Heart left ventricle (tissue), 16 donors: ENCODE measurements around the gene CFAP299. TPM values are rescaled to one million over a fixed set of nuclear protein-coding genes. Genes with fewer than 3 reads are reported as not detected.

Source experiments
- ATAC-seq, 4 donors: fragments of 200-7000 bp; cut with Tn5 transposase; one replicate each; pipeline ENCODE4 v1.9.1; 2020 to 2022; ENCODE audit warnings: moderate library complexity in 4 of 4, mild to moderate bottlenecking in 3 of 4, moderate number of reproducible peaks in 1 of 4
- DNase-seq, 5 donors: peaks; one replicate each; pipeline ENCODE4 v3.0.0-alpha.2; 2020
- H3K27ac ChIP-seq, 12 donors: fragments of 200-600 bp; sonication (generic) in 4 of 12; one replicate each; pipeline versions ENCODE4 v1.5.0 to v1.8.0; 2016 to 2022; ENCODE audit warnings: mild to moderate bottlenecking in 2 of 12
- H3K27me3 ChIP-seq, 9 donors: fragments of 200-600 bp; sonication (generic) in 2 of 9; one replicate each; pipeline versions ENCODE4 v1.5.1 to v1.8.0; 2016 to 2022; ENCODE audit warnings: mild to moderate bottlenecking in 3 of 9
- H3K36me3 ChIP-seq, 9 donors: fragments of 200-600 bp; sonication (generic) in 2 of 9; one replicate each; pipeline versions ENCODE4 v1.5.0 to v1.8.0; 2018 to 2022; ENCODE audit warnings: mild to moderate bottlenecking in 2 of 9
- H3K4me1 ChIP-seq, 12 donors: fragments of 200-600 bp; sonication (generic) in 4 of 12; one replicate each; pipeline versions ENCODE4 v1.5.0 to v1.8.0; 2016 to 2022; ENCODE audit warnings: mild to moderate bottlenecking in 3 of 12
- H3K4me3 ChIP-seq, 12 donors: fragments of 200-600 bp; sonication (generic) in 4 of 12; one replicate each; pipeline versions ENCODE4 v1.5.0 to v1.8.0; 2017 to 2022; ENCODE audit warnings: mild to moderate bottlenecking in 9 of 12, moderate library complexity in 4 of 12
- H3K9me3 ChIP-seq, 12 donors: fragments of 200-600 bp; sonication (generic) in 4 of 12; one replicate each; pipeline versions ENCODE4 v1.5.0 to v1.8.0; 2016 to 2022; ENCODE audit warnings: mild to moderate bottlenecking in 1 of 12
- POLR2A ChIP-seq, 2 donors: fragments of 450-650 bp; IDR thresholded peaks; one replicate each; pipeline ENCODE4 v1.6.1; 2017; ENCODE audit warnings: antibody characterized with exemption in 2 of 2, mild to moderate bottlenecking in 2 of 2, moderate library complexity in 2 of 2
- WGBS, 4 donors: extraction: QIAGEN DNeasy Blood & Tissue Kit in 2 of 4; methylation state at CpG; one replicate each; pipeline versions ENCODE4 v1.1.5 to v1.1.7; 2013 to 2018; 5-methylcytosine and 5-hydroxymethylcytosine counted together
- intact Hi-C, 10 donors: fragments of 100-400 bp; cut with DNase I; formaldehyde crosslinking; loops; one replicate each; pipeline versions ENCODE4 v1.11.1 to v1.14.2; 2022
- polyA plus RNA-seq, 2 donors: library from polyadenylated mRNA; stranded (reverse); fragments of 200-250 nt; gene quantifications; one replicate each; pipeline ENCODE4 v1.2.3, GENCODE V29; 2013
- total RNA-seq, 9 donors: library from RNA; depleted of rRNA in 2 of 9; stranded (reverse); fragments of >200 nt in 2 of 9; fragmentation: NEBNext Ultra II Directional in 3 of 9; extraction: Animal tissue kit (Norgen Biotek cat#: 25700) in 3 of 9; gene quantifications; one replicate each; pipeline versions ENCODE4 v1.1.0 to v1.2.4, GENCODE V29; 2016 to 2023
- TF ChIP-seq, protein P1 (sequence below), 12 donors: fragments of 200-600 bp; sonication (generic) in 4 of 12; IDR thresholded peaks; one replicate each; pipeline versions ENCODE4 v1.5.0 to v1.8.0; 2018 to 2022; ENCODE audit warnings: antibody characterized with exemption in 12 of 12, mild to moderate bottlenecking in 5 of 12
- donor health status: ischemic (EF 13 %, LVEDD 7.1; RV severe dilation, severe dysfunction).
- donor health status: healthy with polysubstance abuse.
- donor health status: DM: no; HTN: yes; CAD: no.
- donor health status: DM: no; HTN: no; CAD: no.
- donor health status: ischemic (EF 25% LVEDD 6.9; RV normal size, moderate dysfunction).
- donor health status: ischemic (EF 25% LVEDD 5.7; RV mildly dilated, moderate dysfunction).
- donor health status: healthy.
- donor health status: DM: yes; HTN: yes; CAD: no.
- donor health status: ischemic (EF 35%, LVEDD 5.7; RV mildly dilated, moderate dysfunction).
- donor health status: nonischemic (EF 11% LVEDD 7.7; RV severe dilation, severe dysfunction).
- donor health status: DM: yes; HTN: yes; CAD: no.
- donor health status: PGD.
- donor health status: ischemic (EF 29% LVEDD 5.4; RV normal size, mild dysfunction).
- donor health status: nonischemic (EF 23%, LVEDD 6.1; RV moderate dilation, normal function).

Gene CFAP299
- total and polyA plus RNA-seq, 11 donors: 0.25 TPM; not detected in 10

- DNase-seq (no peak), ATAC-seq (no peak)
- Histone ChIP-seq H3K27ac (no peak overlapping the region), H3K9me3 (peaks cover 0 to 3% (median 0%) of the 10 kb centered on the region in 12 donors), H3K4me1 (no peaks in the 10 kb centered on the region), H3K36me3 (no peaks in the 10 kb centered on the region), H3K4me3 (no peak overlapping the region), H3K27me3 (no peaks in the 10 kb centered on the region)
- intact Hi-C loops: no loop called here
- TF ChIP-seq POLR2A (IDR thresholded peaks at IDR 0.05): no peak
- TF ChIP-seq, protein P1, sequence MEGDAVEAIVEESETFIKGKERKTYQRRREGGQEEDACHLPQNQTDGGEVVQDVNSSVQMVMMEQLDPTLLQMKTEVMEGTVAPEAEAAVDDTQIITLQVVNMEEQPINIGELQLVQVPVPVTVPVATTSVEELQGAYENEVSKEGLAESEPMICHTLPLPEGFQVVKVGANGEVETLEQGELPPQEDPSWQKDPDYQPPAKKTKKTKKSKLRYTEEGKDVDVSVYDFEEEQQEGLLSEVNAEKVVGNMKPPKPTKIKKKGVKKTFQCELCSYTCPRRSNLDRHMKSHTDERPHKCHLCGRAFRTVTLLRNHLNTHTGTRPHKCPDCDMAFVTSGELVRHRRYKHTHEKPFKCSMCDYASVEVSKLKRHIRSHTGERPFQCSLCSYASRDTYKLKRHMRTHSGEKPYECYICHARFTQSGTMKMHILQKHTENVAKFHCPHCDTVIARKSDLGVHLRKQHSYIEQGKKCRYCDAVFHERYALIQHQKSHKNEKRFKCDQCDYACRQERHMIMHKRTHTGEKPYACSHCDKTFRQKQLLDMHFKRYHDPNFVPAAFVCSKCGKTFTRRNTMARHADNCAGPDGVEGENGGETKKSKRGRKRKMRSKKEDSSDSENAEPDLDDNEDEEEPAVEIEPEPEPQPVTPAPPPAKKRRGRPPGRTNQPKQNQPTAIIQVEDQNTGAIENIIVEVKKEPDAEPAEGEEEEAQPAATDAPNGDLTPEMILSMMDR (IDR thresholded peaks at IDR 0.05): no peak
- 77 to 80% (median 77%) methylated on average over 3 of the region's 3 CpGs for WGBS, 4 donors
These were observed 358.6 kb downstream of the CFAP299 start for GRCh38 chr4:80694171-80694570.

- no peaks in the 10 kb centered on the region for H3K4me1 ChIP-seq
- ATAC-seq: no peak
- TF ChIP-seq POLR2A (IDR thresholded peaks at IDR 0.05): no peak
- TF ChIP-seq, protein P1 (IDR thresholded peaks at IDR 0.05): no peak
- H3K4me3 ChIP-seq: no peak overlapping the region
- H3K9me3 ChIP-seq: no peaks in the 10 kb centered on the region
- H3K36me3 ChIP-seq: no peaks in the 10 kb centered on the region
- no peaks in the 10 kb centered on the region for H3K27me3 ChIP-seq
- no peak overlapping the region for H3K27ac ChIP-seq
- WGBS, 4 donors: 29 to 42% (median 33%) methylated on average over 3 of the region's 3 CpGs
- intact Hi-C loops: no loop called here
- DNase-seq: no peak
These were observed 369.8 kb downstream of the CFAP299 start for GRCh38 chr4:80705311-80705710.

DNA sequence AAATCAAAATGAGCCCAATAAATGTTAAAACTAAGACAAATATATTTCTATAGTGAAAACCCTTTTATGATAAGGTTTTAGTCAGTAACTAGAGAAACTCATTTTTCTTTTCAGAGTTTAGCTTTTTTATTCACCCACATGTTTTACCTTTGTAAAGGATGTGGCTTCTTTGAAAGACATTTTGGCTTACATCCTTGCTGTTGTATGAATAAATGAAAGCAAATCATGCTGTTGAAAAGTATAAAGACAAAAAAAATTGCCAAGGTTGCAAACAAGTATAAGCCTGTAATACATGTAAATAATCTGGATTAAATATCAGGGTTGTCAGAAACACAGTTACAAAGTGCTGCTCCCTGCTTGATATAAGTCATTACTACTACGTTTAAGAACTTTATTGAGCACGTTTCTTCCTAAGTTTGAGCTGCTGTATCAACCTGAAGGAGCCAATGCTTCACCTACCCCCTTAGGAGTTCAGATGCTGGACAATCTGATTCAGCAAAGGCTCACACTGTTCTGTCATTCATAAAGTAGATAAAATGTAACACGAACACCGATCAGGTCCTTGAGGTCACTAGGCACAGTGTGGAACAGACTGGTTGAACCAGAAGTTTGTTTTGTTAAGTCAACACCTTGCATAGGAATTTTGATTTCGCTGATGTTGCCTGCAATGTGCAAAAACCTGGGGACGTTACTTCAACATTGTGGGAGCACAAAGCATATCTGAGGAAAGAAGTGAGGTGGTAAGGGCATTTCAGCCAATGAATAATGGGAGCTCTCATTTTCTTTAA is 373.7 kb downstream of the CFAP299 start:
- ATAC-seq (no peak), DNase-seq (no peak)
- H3K4me3 ChIP-seq: no peak overlapping the region
- H3K9me3 ChIP-seq: no peaks in the 10 kb centered on the region
- WGBS, 4 donors: 54 to 65% (median 59%) methylated on average over 6 of the region's 6 CpGs
- H3K36me3 ChIP-seq: no peaks in the 10 kb centered on the region
- H3K4me1 ChIP-seq: no peaks in the 10 kb centered on the region
- H3K27ac ChIP-seq: no peak overlapping the region
- intact Hi-C loops: no loop called here
- TF ChIP-seq POLR2A (IDR thresholded peaks at IDR 0.05): no peak
- TF ChIP-seq, protein P1 (IDR thresholded peaks at IDR 0.05): no peak
- H3K27me3 ChIP-seq: no peaks in the 10 kb centered on the region

- no peak overlapping the region for H3K4me3 ChIP-seq
- WGBS, 4 donors: 56 to 72% (median 59%) methylated on average over 5 of the region's 5 CpGs
- no peaks in the 10 kb centered on the region for H3K4me1 ChIP-seq
- H3K9me3 ChIP-seq: no peaks in the 10 kb centered on the region
- no peak overlapping the region for H3K27ac ChIP-seq
- H3K36me3 ChIP-seq: no peaks in the 10 kb centered on the region
- TF ChIP-seq POLR2A (IDR thresholded peaks at IDR 0.05): no peak
- TF ChIP-seq, protein P1 (IDR thresholded peaks at IDR 0.05): no peak
- ATAC-seq (no peak), DNase-seq (no peak)
- no peaks in the 10 kb centered on the region for H3K27me3 ChIP-seq
- intact Hi-C loops: no loop called here
These were observed 375.4 kb downstream of the CFAP299 start for GRCh38 chr4:80710748-80711451.
